ENCODE data around the gene PTPRT. TPM values are rescaled to one million over a fixed set of nuclear protein-coding genes. Genes with fewer than 3 reads are reported as not detected.

Gene PTPRT
- total RNA-seq, 2 experiments from 2014 or later: not detected

DNA sequence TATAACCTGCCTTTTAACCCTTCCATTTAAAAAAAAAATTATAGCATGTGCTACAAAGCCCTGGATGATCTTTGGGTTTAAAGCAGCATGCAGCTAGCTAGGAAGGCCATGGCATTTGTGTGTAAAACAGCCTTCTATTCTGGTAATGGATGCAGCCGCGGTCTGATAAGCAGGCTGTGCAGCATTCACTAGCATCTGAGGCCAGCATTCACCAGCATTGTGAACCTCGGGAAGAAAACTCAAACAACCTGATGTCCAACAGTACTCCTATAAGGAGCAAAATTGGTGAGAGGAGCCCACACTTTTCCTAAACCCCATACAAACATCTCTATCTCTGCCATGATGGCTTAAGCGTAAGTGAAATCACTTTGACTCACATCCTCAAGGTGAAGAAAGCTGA, 265.5 kb downstream of the PTPRT start:
- intact Hi-C loops (cut with micrococcal nuclease): no loop called here
- Mint-ChIP-seq H3K4me1 (ENCODE audit: low read depth) (no peaks in the 10 kb centered on the region), H3K4me3 (no peak overlapping the region), H3K36me3 (ENCODE audit: low read depth) (no peaks in the 10 kb centered on the region), H3K27ac (no peak overlapping the region), H3K9me3 (no peaks in the 10 kb centered on the region), H3K27me3 (no peaks in the 10 kb centered on the region)
- CTCF ChIA-PET: no interaction called here
- no peak for ATAC-seq
- no peak for DNase-seq
- TF ChIP-seq, protein P1, sequence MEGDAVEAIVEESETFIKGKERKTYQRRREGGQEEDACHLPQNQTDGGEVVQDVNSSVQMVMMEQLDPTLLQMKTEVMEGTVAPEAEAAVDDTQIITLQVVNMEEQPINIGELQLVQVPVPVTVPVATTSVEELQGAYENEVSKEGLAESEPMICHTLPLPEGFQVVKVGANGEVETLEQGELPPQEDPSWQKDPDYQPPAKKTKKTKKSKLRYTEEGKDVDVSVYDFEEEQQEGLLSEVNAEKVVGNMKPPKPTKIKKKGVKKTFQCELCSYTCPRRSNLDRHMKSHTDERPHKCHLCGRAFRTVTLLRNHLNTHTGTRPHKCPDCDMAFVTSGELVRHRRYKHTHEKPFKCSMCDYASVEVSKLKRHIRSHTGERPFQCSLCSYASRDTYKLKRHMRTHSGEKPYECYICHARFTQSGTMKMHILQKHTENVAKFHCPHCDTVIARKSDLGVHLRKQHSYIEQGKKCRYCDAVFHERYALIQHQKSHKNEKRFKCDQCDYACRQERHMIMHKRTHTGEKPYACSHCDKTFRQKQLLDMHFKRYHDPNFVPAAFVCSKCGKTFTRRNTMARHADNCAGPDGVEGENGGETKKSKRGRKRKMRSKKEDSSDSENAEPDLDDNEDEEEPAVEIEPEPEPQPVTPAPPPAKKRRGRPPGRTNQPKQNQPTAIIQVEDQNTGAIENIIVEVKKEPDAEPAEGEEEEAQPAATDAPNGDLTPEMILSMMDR (IDR thresholded peaks at IDR 0.05): no peak
- POLR2A ChIA-PET: no interaction called here

DNA sequence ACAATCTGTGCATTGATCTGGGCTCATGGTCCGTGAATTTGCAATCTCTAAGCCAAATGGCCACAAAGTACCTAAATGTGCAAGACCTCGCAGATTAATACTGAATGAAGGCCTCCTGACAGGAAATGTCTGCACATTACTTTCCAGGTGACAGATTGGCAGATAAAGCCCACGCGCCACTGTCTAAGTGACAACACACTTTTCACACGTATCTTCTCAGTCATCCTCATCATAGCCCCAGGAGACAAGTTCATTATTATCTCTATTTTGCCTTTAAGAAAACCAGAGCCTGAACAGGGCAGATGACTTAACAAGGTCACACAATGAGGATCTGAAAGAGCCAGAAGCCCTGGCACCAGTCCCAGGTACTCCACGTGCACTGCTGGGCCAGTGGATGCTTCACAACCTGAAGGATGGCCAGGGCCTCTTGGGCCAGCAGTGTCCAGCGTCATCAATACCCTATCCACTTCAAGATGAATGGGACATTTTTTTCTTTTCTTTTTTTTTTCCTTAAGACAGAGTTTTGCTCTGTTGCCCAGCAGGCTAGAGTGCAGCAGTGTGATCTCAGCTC, 266.3 kb downstream of the PTPRT start:
- CTCF ChIA-PET: no interaction called here
- intact Hi-C loops (cut with micrococcal nuclease): no loop called here
- POLR2A ChIA-PET: no interaction called here
- no peak for DNase-seq
- Mint-ChIP-seq H3K4me1 (ENCODE audit: low read depth) (no peaks in the 10 kb centered on the region), H3K36me3 (ENCODE audit: low read depth) (no peaks in the 10 kb centered on the region), H3K4me3 (no peak overlapping the region), H3K9me3 (no peaks in the 10 kb centered on the region), H3K27ac (no peak overlapping the region), H3K27me3 (no peaks in the 10 kb centered on the region)
- TF ChIP-seq, protein P1 (IDR thresholded peaks at IDR 0.05): no peak
- ATAC-seq: no peak

DNA sequence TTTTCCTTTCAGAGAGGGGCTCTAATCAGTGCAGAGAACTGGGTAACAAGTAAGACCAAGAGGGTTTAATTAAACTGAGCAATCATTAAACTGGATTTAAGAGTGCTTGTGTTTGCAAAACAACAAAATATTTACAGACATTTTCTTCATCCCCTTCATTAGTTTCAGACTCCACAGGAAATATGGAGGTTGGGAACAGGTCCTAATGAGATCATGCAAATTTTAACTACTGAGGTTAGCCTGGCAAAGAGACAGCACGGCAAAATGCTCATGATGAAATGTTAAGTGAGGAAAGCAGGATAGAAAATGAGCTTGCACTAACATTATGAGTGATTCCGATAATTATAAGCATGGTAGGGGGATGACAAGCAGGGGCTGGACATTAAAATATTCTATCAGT, 268.9 kb downstream of the PTPRT start:
- Mint-ChIP-seq H3K4me3 (no peak overlapping the region), H3K4me1 (ENCODE audit: low read depth) (no peaks in the 10 kb centered on the region), H3K27me3 (no peaks in the 10 kb centered on the region), H3K27ac (no peak overlapping the region), H3K36me3 (ENCODE audit: low read depth) (no peaks in the 10 kb centered on the region), H3K9me3 (no peaks in the 10 kb centered on the region)
- ChIA-PET POLR2A (no interaction called here), CTCF (no interaction called here)
- TF ChIP-seq, protein P1 (IDR thresholded peaks at IDR 0.05): no peak
- intact Hi-C loops (cut with micrococcal nuclease): no loop called here
- ATAC-seq (no peak), DNase-seq (no peak)

DNA sequence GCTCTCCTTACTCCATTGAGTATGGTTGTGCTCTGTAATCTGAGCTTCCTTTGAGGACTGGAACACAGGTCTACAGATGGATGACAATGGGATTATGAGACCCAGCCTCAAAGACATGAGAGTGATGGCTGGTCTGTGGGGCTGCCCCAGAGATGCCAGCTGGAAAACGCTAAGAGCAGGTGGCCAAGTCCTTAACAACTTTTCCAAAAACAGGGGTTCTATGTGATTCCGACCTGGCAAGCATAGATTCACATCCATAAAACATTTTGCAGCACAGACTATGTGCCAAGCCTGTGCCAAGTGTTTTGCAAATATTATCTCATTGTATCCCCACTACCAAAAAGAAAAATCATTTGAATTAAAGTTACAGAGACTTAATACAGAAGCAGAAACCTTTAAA, 270.4 kb downstream of the PTPRT start:
- intact Hi-C loops (cut with micrococcal nuclease): no loop called here
- Mint-ChIP-seq H3K9me3 (no peaks in the 10 kb centered on the region), H3K4me3 (no peak overlapping the region), H3K4me1 (ENCODE audit: low read depth) (no peaks in the 10 kb centered on the region), H3K36me3 (ENCODE audit: low read depth) (no peaks in the 10 kb centered on the region), H3K27me3 (no peaks in the 10 kb centered on the region), H3K27ac (no peak overlapping the region)
- ATAC-seq (no peak), DNase-seq (no peak)
- TF ChIP-seq, protein P1 (IDR thresholded peaks at IDR 0.05): no peak
- CTCF ChIA-PET: no interaction called here
- POLR2A ChIA-PET: no interaction called here

DNA sequence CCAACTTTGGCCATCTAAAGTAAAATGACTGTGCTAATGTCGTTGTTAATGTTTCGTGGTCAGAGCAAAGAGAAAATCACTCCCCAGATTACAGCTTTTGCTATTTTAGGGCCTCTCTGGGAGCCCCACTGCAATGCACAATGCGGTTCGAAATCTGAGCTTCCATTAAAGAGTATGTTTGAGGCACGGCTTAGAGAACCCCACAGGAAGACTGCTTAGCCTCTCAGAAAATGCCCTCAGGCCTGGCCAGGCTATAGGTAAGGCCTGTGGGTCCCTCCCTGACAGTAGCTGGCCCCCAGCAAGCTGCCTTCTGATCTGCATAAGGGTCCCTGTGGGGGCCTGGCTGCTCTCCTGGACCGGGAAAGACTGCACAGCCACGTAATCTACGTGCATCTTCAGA, 274.6 kb downstream of the PTPRT start:
- intact Hi-C loops (cut with micrococcal nuclease): no loop called here
- Mint-ChIP-seq H3K4me3 (no peak overlapping the region), H3K27ac (no peak overlapping the region), H3K27me3 (no peaks in the 10 kb centered on the region), H3K4me1 (ENCODE audit: low read depth) (no peaks in the 10 kb centered on the region), H3K36me3 (ENCODE audit: low read depth) (no peaks in the 10 kb centered on the region), H3K9me3 (peaks cover 2% of the 10 kb centered on the region)
- ATAC-seq (no peak), DNase-seq (no peak)
- TF ChIP-seq, protein P1 (IDR thresholded peaks at IDR 0.05): no peak
- POLR2A ChIA-PET: no interaction called here
- CTCF ChIA-PET: no interaction called here

Data from activated CD8-positive, alpha-beta T cell treated with anti-CD3 and anti-CD28 coated beads for 36 hours (primary cell).